IPS-18c (cell line): ENCODE measurements around the gene TBXAS1.
"Not testable (repeated sequence)": the region's sequence is repeated elsewhere in the genome, so short reads cannot be mapped to it uniquely, and the experiment has no call there.

Source experiments
- H3K4me3 ChIP-seq: 2 replicates; pipeline ENCODE4 v1.7.0; 2013; ENCODE audit warnings: low read depth, mild to moderate bottlenecking, low read length, moderate library complexity; ENCODE audit not compliant: insufficient read depth
- H3K9me3 ChIP-seq: one replicate; pipeline ENCODE4 v1.6.1; 2013; ENCODE audit warnings: mild to moderate bottlenecking, low read length, moderate library complexity; ENCODE audit not compliant: control insufficient read depth, insufficient read depth

The TBXAS1 gene

DNA sequence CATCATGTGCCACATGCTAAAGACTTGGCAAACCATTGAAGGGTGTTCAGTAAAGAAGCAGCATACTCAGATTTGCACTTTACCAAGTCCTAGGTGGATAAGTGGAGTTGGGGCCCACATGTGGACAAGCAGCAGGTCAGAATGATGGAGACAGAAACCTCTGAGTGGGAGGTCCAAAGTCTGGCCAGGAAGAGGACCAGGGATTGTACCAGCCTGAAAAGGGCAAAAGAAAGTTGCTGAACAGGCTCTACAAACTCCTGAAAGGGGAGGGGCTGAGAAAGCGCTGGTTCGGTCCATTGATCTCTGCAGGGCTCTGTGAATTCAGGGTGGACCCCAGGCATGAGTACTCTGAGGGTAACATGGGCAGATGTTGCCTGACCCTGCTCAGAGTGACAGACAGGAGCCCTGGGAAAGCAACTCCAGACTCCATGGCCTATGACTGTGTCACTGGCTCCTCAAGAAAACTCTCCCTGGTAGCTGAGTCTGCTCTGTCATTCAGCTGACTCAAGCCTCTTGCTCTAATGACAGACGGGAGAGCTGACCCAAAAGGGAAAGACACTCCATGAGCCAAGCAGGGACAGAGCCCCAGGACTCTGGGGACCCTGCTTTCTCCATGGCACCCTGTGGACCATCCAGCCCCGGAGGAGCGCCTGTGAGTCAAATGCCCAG is 68.5 kb downstream of the TBXAS1 start:
- H3K9me3 ChIP-seq = no peaks in the 10 kb centered on the region

DNA sequence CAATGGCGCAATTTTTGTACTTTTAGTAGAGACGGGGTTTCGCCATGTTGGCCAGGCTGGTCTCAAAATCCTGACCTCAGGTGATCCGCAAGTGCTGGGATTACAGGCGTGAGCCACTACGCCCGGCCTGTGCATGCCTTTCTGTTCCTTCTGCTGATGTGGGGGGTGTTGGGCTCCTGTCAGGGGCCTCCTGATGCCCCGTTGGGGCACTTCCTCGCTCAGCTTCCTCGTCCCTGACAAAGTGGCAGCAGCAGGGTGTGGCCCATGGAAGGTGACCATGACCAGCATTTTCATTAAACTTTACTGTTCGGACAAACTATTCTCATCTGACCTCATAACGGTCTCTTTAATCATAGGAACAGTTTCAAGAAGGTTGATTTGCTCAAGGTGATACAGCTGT is 69.4 kb downstream of the TBXAS1 start:
- no peaks in the 10 kb centered on the region for H3K9me3 ChIP-seq

More for the DNA sequence above, 68.5 kb downstream of the TBXAS1 start:
- no peak overlapping the region for H3K4me3 ChIP-seq

DNA sequence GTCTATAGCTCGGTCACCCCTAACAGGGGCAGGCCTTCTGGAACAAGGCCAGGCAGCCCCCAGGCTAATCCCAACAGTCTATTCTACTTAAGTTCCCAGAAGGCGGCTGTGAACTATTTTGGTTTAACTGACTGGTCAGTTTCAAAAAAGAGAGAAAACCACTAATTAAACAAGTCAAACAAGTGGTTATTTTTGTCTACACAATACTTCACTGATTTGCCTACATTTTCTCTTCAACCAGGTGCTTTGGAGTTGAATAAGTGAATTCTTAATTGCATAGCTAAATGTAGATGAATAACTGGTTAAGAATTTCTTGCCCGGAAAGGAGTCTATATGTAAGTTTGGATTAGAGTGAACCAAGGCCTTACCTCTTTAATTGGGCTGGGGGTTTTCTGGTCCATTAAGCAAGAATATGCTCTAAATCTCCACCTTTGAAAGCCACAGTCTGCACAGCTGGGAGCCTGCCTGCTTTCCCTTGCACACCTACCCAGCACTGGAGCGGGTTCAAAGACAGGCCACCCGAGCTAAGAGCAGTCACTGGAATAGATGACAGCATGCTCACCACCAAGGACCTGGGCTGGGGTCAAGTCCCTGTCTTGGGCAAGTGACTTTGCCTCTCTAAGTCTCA is 70.4 kb downstream of the TBXAS1 start:
- no peak overlapping the region for H3K4me3 ChIP-seq

More for the DNA sequence above, 69.4 kb downstream of the TBXAS1 start:
- no peak overlapping the region for H3K4me3 ChIP-seq

DNA sequence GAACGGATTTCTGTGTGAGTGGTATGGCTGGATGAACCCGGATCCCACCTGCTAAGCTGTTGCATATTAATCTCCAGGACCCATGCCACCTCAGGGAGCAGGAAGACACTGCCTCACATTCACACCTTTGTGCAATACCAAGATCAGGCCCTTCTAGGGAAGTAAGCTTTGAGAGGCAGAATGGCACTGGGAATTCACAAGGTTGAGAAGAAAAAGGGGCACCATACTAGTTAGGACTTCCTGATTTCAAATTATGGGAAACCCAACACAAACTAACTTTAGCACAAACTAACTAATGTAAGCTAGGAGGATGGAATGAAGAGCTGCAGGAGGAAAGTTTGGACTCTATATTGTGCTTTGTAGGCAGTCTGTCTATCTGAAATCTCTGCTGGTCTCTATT is 71.3 kb downstream of the TBXAS1 start:
- Histone ChIP-seq H3K4me3 (no peak overlapping the region), H3K9me3 (no peaks in the 10 kb centered on the region)

More for the DNA sequence above, 70.4 kb downstream of the TBXAS1 start:
- H3K9me3 ChIP-seq = no peaks in the 10 kb centered on the region

DNA sequence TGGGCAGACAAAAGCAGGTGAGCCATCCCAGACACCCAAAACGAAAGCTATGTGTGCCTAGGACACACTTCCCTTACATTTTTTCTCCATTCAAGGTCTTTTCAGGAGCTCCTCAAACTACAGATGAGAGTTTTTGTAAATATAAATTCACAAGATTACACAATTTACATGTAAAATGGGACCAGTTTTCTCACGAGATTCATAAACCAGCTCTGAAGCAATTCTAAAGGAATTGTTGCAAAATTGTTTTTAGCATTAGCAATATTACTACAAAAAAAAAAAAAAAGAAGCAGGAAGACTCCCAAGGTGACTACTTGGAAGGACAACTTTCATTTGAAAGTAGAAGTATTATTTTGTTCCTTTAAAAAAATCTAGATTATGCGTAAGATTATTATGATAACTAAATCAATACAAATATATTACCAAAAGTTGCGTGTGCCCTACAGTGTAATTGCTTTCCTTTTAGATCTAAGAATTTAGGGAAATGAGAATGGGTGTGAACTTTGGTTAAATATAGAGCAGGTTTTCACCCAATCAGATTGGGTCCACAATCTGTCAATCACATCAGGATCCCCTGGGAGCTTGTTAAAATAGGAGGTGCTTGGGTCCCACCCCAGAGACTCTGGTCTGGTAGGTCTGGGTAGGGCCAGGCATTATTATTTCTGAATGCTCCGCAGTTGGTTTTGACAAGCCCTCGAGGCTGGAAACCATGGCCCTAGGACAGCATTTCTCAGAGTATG is 72.2 kb downstream of the TBXAS1 start:
- no peaks in the 10 kb centered on the region for H3K9me3 ChIP-seq
- H3K4me3 ChIP-seq = no peak overlapping the region

DNA sequence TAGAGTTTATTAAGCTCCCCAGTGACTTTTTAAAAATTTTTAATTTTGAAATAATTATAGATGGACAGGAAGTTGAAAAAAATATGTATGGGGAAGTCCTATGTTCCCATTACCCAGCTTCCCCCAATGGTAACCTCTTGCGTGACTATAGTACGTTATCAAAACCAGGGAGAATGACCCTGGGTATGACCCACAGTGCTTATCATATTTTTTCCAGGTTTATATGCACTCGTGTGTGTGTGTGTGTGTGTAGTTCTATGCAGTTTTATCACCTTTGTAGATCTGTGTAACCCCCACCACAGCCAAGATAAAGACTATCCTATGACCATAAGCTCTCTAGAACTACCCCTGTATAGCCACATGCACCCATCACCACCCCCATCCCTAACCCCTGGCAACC is 72.8 kb downstream of the TBXAS1 start:
- Histone ChIP-seq H3K9me3 (no peaks in the 10 kb centered on the region), H3K4me3 (no peak overlapping the region)

DNA sequence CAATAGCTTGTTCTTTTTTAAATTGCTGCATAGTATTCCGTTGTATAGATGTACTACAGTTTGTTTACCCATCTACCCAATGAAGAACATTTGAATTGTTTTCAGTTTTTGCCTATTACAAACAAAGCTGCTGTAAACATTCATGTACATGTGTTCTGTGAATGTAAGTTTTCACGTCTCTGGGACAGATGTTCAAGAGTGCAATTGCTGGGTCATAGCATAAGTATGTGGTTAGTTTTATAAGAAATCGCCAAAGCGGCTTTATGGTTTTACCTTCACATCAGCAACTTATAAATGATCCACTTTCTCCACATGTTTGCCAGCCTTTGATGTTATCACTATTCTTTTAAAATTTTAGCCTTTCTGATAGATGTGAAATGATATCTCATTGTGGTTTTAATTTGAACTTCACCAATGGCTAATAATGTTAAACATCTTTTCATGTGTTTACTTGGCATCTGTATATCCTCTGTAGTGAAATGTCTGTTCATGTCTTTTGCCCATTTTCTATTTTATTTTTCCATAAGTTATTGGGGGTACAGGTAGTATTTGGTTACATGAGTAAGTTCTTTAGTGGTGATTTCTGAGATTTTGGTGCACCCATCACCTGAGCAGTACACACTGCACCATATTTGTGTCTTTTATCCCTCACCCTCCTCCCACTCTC is 73.5 kb downstream of the TBXAS1 start:
- H3K4me3 ChIP-seq = no peak overlapping the region
- H3K9me3 ChIP-seq = no peaks in the 10 kb centered on the region

DNA sequence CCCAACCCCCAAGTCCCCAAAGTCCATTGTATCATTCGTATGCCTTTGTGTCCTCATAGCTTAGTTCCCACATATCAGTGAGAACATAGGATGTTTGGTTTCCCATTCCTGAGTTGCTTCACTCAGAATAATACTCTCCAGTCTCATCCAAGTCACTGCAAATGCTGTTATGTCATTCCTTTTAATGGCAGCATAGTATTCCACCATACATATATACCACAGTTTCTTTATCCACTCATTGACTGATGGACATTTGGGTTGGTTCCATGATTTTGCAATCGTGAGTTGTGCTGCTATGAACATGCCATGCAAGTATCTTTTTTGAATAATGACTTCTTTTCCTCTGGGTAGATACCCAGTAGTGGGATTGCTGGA is 74.0 kb downstream of the TBXAS1 start:
- not testable (repeated sequence) for H3K4me3 ChIP-seq, H3K9me3 ChIP-seq

DNA sequence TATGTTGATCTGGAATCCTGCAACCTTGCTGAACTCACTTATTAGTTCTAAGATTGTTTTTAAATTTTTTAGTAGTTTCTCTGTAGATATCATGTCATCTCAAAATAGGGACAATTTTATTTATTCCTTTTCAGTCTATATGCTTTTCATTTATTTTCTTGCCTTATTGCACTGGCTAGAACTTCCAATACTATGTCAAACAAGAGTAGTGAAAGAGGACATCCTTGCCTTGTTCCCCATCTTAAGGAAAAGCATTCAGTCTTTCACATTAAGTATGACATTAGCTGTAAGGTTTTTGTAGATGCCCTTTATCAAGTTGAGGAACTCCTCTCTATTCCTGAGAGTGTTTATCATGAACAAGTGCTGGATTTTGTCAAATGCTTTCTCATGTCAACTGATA is 77.8 kb downstream of the TBXAS1 start:
- Histone ChIP-seq H3K9me3 (no peaks in the 10 kb centered on the region), H3K4me3 (no peak overlapping the region)

DNA sequence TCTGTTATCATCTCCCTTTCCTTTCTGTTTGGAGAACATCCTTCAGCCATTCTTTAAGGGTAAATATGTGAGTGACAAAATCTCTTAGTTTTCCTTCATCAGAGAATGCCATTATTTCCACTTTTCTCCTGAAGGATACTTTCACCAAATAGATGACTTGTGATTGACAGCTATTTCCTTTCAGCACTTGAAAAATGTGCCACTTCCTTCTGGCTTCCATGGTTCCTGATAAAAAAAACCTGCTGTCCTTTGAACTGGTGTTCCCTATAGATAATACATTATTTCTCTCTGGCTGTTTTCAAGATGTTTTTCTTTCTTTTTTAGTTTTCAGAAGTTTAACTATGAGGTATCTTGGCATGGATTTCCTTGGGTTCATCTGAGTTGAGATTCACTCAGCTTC is 79.7 kb downstream of the TBXAS1 start:
- Histone ChIP-seq H3K9me3 (no peaks in the 10 kb centered on the region), H3K4me3 (no peak overlapping the region)

DNA sequence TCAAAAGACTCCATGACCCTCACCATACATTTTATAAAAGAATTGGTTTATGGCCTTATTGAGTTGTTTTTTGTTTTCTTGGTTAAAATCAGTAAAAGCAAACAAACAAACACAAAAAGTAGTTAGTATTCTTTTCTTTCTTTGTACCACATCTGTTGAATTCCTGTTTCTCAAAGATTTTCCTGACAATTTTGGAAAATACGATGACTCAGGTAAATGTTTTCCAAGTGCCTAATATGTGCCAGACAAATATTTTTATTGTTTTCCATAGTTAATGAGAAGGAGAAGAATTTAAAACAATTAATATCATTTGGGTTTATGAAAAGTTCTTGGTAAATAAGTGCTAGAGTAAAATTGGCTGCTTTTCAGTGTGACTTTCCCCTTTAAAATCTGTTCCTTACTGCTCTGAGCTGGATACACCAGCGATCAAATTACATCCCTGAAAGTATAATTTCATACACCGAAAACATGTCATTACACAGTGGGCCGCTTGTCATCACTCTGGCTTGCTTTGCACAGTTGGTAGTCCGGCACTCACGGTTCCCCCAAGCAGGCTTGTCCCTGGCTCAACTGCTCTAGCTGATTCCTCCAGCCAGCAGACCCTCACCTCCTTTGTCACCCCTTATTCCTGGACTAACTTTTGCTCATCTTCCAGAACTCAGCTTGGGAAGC is 80.5 kb downstream of the TBXAS1 start:
- Histone ChIP-seq H3K4me3 (no peak overlapping the region), H3K9me3 (no peaks in the 10 kb centered on the region)

DNA sequence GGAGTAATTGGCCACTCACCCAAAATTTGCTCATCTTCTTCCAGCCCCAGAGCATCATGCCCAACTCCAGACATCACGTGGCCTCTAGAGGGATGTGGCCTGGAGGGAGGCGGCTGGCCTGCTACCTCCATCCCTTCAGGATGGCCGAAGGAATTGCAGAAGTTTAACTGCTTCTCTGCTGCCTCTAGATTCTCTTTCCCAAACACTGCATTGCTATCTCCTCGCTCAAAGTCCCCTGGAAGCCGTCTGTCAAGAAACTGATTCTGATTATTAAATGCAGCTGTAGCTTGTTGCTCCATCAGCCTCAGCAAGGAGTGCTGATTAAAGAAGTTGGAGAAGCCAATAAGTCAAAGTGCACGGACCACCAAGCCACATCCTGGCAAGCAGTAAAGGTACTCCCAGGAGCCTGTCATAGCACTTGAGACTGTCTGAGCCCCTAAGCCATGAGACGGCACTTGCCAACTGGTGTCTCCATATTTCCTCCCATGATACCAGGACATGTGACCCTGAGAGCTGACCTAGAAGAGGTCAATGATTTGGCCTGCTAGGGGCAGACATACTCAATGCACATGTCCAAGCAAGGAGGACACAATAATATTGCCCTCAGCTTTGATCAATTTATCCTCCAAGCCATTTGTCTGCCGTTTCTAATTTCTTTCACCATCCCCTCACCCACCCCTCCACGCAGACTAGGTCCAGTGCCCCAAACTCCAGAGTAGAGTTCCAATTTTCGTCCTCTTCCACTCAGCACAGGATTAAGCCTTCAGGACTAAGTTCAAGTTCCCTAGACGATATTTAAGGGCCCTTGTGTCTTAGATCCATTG is 84.2 kb downstream of the TBXAS1 start:
- Histone ChIP-seq H3K4me3 (no peak overlapping the region), H3K9me3 (no peaks in the 10 kb centered on the region)

DNA sequence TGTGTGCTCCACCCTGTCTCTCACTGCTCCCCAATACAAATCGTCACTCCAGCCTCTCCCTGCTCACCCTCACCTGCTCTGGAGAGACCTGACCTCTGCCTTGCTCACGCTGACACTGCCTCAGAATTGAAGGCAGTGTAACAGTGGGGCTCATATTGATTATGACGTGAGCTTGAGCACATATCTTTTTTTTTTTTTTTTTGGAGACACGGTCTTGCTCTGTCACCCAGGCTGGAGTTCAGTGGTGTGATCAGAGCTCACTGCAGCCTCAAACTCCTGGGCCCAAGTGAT is 84.7 kb downstream of the TBXAS1 start:
- no peak overlapping the region for H3K4me3 ChIP-seq
- H3K9me3 ChIP-seq = no peaks in the 10 kb centered on the region

DNA sequence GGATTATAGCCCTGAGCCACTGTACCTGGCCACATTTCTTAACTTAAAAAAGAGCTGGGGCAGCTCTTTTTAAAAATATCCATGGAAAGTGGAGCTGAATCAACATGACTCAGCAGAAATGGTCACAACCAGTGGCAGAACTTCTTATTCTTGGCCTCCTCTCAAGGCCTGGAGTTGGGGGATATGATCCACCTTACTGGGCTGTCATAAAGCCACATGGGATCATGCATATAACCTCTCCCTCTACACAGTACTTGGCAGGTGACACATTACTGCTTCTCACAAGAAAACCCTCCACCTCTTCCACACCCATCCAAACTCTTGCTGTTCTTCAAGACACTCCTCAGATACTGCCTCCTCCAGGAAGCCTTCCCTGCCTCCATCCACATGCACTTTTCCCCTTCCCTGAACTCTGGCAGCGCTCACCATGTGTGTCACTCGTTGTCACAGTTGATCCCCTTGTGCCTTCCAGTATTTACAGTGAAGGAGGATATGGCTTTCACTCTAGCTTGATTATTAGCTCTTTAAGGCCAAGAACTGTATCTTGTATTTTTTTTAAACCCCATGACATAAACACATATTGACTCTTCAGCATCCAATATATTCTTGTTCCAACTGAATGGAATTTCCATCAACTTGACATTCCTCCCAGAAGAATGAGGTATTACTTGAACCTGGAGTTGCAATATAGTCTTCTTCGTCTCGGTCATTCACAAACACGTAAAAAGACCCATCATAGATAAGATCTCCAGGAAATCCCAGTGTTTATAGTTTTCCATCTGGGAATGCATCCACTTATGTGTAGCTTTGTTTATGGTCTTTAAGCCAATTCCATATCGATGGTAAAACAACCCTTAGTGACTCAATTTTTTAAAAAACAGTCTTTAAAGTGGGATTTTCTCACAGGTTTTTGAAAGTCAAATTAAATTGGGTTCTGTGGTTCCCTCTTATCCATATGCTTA is 85.5 kb downstream of the TBXAS1 start:
- H3K9me3 ChIP-seq = no peaks in the 10 kb centered on the region
- no peak overlapping the region for H3K4me3 ChIP-seq

DNA sequence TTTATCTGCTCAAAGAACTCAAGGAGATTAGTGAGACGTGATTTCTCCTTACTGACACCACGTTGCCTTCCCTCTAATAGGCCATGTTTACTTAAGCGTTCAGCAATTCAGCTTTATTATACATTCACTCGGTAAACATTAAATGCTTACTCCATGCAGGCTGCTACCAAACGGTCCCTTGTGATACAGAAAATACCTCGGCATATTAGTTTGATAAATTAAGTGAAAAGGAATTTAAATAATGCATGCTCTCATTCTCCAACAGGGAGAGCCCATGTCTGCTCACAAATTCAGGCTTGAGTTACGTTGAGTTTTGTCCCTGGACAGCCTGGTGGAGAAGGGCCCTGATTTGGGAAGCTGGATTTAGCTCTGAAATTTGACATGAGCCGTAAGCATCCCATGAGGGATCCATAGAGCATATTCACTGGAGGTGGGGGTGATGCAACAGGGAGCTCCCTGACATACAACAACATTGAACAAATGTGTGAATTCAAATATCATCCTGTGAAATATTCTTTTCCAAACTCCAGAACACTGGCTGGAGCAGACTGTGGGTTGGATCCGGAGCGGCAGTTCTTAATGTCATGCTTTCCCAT is 86.3 kb downstream of the TBXAS1 start:
- Histone ChIP-seq H3K9me3 (no peaks in the 10 kb centered on the region), H3K4me3 (no peak overlapping the region)
